ENCODE data around the gene SPPL2A.

DNA sequence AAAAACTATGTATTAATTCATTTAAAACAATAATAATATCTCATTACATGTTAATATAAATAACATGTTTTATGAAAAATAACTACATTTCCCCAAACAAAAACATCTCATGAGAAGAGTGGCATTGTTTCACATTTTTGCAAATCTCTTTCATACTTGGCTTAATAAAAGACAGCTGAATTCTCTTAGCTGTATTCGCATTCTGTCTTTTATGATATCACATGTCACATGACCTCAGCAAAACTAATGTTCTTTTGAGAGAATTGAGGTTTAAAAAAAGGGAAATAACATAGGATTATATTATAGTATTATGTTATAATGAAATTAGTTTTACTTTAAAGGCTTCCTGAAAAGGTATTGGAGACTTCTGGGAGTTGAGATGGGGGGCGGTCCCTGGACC, 48.4 kb upstream of the SPPL2A start:
- TF ChIP-seq, protein P1, sequence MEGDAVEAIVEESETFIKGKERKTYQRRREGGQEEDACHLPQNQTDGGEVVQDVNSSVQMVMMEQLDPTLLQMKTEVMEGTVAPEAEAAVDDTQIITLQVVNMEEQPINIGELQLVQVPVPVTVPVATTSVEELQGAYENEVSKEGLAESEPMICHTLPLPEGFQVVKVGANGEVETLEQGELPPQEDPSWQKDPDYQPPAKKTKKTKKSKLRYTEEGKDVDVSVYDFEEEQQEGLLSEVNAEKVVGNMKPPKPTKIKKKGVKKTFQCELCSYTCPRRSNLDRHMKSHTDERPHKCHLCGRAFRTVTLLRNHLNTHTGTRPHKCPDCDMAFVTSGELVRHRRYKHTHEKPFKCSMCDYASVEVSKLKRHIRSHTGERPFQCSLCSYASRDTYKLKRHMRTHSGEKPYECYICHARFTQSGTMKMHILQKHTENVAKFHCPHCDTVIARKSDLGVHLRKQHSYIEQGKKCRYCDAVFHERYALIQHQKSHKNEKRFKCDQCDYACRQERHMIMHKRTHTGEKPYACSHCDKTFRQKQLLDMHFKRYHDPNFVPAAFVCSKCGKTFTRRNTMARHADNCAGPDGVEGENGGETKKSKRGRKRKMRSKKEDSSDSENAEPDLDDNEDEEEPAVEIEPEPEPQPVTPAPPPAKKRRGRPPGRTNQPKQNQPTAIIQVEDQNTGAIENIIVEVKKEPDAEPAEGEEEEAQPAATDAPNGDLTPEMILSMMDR (IDR thresholded peaks at IDR 0.05 in 8 of 11, conservative IDR thresholded peaks at IDR 0.05 in 3 of 11): no peak
- TF ChIP-seq POLR2AphosphoS5 (IDR thresholded peaks at IDR 0.05) (no peak), POLR2A (IDR thresholded peaks at IDR 0.05) (no peak)

Measured in spleen (tissue), 7 donors.